Naive thymus-derived CD8-positive, alpha-beta T cell (primary cell): ENCODE results near the gene FBLN1. TPM values are rescaled to one million over a fixed set of nuclear protein-coding genes. Genes with fewer than 3 reads are reported as not detected.
"Not testable (repeated sequence)": the region's sequence is repeated elsewhere in the genome, so short reads cannot be mapped to it uniquely, and the experiment has no call there.

ENCODE experiments used
- ATAC-seq, 2 donors: fragments of 150-1000 bp; cut with Tn5 transposase in 1 of 2; sonication (Bioruptor Pico), chemical (Tn5 transposase) in 1 of 2; 1 replicate in 1 of 2; 2 replicates in 1 of 2; pipeline ENCODE4 v1.10.0; 2021; ENCODE audit warnings: mild to moderate bottlenecking in 2 of 2, moderate library complexity in 2 of 2
- POLR2A ChIA-PET: fragments of 350-600 bp; sonication (Branson Sonifier 250); formaldehyde crosslinking; loops from one replicate; lab custom pipeline; 2021; ENCODE audit warnings: antibody characterized with exemption; lab: Charles Lee
- DNase-seq, 10 donors: peaks; one replicate each; pipeline versions ENCODE4 v3.0.0 to v3.0.0-alpha.2; 2020 to 2022
- H3K27ac Mint-ChIP-seq, 10 donors: one replicate each; pipeline ENCODE4 v1.8.0; 2020 to 2022; ENCODE audit warnings: mild to moderate bottlenecking in 10 of 10, mixed read lengths in 10 of 10, moderate library complexity in 4 of 10, inconsistent platforms in 1 of 10
- H3K27me3 Mint-ChIP-seq, 5 donors: one replicate each; pipeline ENCODE4 v1.8.0; 2021 to 2022; ENCODE audit warnings: mixed read lengths in 5 of 5
- H3K36me3 Mint-ChIP-seq, 3 donors: one replicate each; pipeline ENCODE4 v1.8.0; 2020 to 2022; ENCODE audit warnings: mixed read lengths in 3 of 3, mild to moderate bottlenecking in 2 of 3, inconsistent platforms in 1 of 3
- H3K4me1 Mint-ChIP-seq, 4 donors: one replicate each; pipeline ENCODE4 v1.8.0; 2021 to 2022; ENCODE audit warnings: mixed read lengths in 4 of 4
- H3K4me3 Mint-ChIP-seq, 10 donors: one replicate each; pipeline ENCODE4 v1.8.0; 2020 to 2022; ENCODE audit warnings: mild to moderate bottlenecking in 10 of 10, mixed read lengths in 10 of 10, moderate library complexity in 6 of 10, inconsistent platforms in 1 of 10
- H3K9me3 Mint-ChIP-seq, 9 donors: one replicate each; pipeline ENCODE4 v1.8.0; 2020 to 2022; ENCODE audit warnings: mixed read lengths in 9 of 9, mild to moderate bottlenecking in 3 of 9, inconsistent platforms in 1 of 9, moderate library complexity in 1 of 9
- polyA plus RNA-seq, 3 donors: library from polyadenylated mRNA; unstranded; fragments of 300-500 nt; fragmentation: Illumina TruSeq; gene quantifications; one replicate each; pipeline ENCODE4 v1.2.3, GENCODE V29; 2021
- total RNA-seq, 8 experiments: library from RNA in 2 of 8; stranded (reverse) in 2 of 8; gene quantifications; one replicate each; pipeline ENCODE4 v1.2.3 and lab custom pipeline; 2021 to 2026

The FBLN1 gene
- total and polyA plus RNA-seq, 5 experiments from 2014 or later: not detected

- POLR2A ChIA-PET, DNase-seq, ATAC-seq, H3K36me3 Mint-ChIP-seq, H3K27ac Mint-ChIP-seq, H3K9me3 Mint-ChIP-seq, H3K27me3 Mint-ChIP-seq: not testable (repeated sequence)
- peaks cover 6 to 24% (median 18%) of the 10 kb centered on the region in 4 donors for H3K4me1 Mint-ChIP-seq
- H3K4me3 Mint-ChIP-seq: peak overlapping the region in 1 of 10 donors; percentile 45
These were observed 105.4 kb downstream of the FBLN1 start for GRCh38 chr22:45608045-45608444.

GRCh38 chr22:45608763-45609180 lies 106.1 kb downstream of the FBLN1 start:
- ATAC-seq (peak; percentile 30 to 67), DNase-seq (peak in 1 of 10 donors; percentile 7)
- peaks cover 0 to 7% (median 2%) of the 10 kb centered on the region in 5 donors for H3K27me3 Mint-ChIP-seq
- POLR2A ChIA-PET: no interaction called here
- peaks cover 6 to 19% (median 15%) of the 10 kb centered on the region in 4 donors for H3K4me1 Mint-ChIP-seq
- H3K36me3 Mint-ChIP-seq: no peaks in the 10 kb centered on the region
- peak overlapping the region in 7 of 10 donors; percentile 13 to 90 (median 71) for H3K27ac Mint-ChIP-seq
- H3K4me3 Mint-ChIP-seq: peak overlapping the region in 8 of 10 donors; percentile 11 to 63 (median 46)
- H3K9me3 Mint-ChIP-seq: no peaks in the 10 kb centered on the region

GRCh38 chr22:45612451-45612901 lies 109.8 kb downstream of the FBLN1 start:
- H3K9me3 Mint-ChIP-seq: no peaks in the 10 kb centered on the region
- no peaks in the 10 kb centered on the region for H3K36me3 Mint-ChIP-seq
- H3K27me3 Mint-ChIP-seq: peaks cover 0 to 4% (median 2%) of the 10 kb centered on the region in 5 donors
- H3K4me1 Mint-ChIP-seq: peaks cover 6 to 19% (median 15%) of the 10 kb centered on the region in 4 donors
- POLR2A ChIA-PET: no interaction called here
- ATAC-seq: peak in 1 of 2 donors; percentile 74
- peak overlapping the region in 6 of 10 donors; percentile 10 to 57 (median 28) for H3K4me3 Mint-ChIP-seq
- DNase-seq: peak in 1 of 10 donors; percentile 14
- peak overlapping the region in 7 of 10 donors; percentile 15 to 69 (median 33) for H3K27ac Mint-ChIP-seq

- Mint-ChIP-seq H3K27ac (peak overlapping the region in 6 of 10 donors; percentile 15 to 69 (median 42)), H3K9me3 (no peaks in the 10 kb centered on the region), H3K27me3 (peaks cover 0 to 4% (median 2%) of the 10 kb centered on the region in 5 donors), H3K4me3 (peak overlapping the region in 4 of 10 donors; percentile 16 to 57 (median 36)), H3K36me3 (no peaks in the 10 kb centered on the region), H3K4me1 (peaks cover 6 to 19% (median 15%) of the 10 kb centered on the region in 4 donors)
- POLR2A ChIA-PET: no interaction called here
- DNase-seq (no peak), ATAC-seq (no peak)
These were observed 110.3 kb downstream of the FBLN1 start for GRCh38 chr22:45612940-45613339.

GRCh38 chr22:45615364-45615763 lies 112.7 kb downstream of the FBLN1 start:
- POLR2A ChIA-PET: no interaction called here
- no peaks in the 10 kb centered on the region for H3K36me3 Mint-ChIP-seq
- ATAC-seq (no peak), DNase-seq (no peak)
- H3K27ac Mint-ChIP-seq: no peak overlapping the region
- H3K4me3 Mint-ChIP-seq: no peak overlapping the region
- peaks cover 0 to 5% (median 0%) of the 10 kb centered on the region in 9 donors for H3K9me3 Mint-ChIP-seq
- H3K4me1 Mint-ChIP-seq: peaks cover 0 to 10% (median 4%) of the 10 kb centered on the region in 4 donors
- peaks cover 0 to 8% (median 2%) of the 10 kb centered on the region in 5 donors for H3K27me3 Mint-ChIP-seq

- POLR2A ChIA-PET: no interaction called here
- Mint-ChIP-seq H3K9me3 (peaks cover 0 to 5% (median 0%) of the 10 kb centered on the region in 9 donors), H3K4me3 (no peak overlapping the region), H3K27me3 (peaks cover 0 to 8% (median 2%) of the 10 kb centered on the region in 5 donors), H3K27ac (no peak overlapping the region), H3K36me3 (no peaks in the 10 kb centered on the region), H3K4me1 (peaks cover 0 to 10% (median 4%) of the 10 kb centered on the region in 4 donors)
- no peak for ATAC-seq
- DNase-seq: no peak
These were observed 113.7 kb downstream of the FBLN1 start for GRCh38 chr22:45616432-45616831.

GRCh38 chr22:45617948-45618347 lies 115.3 kb downstream of the FBLN1 start:
- no peak overlapping the region for H3K4me3 Mint-ChIP-seq
- POLR2A ChIA-PET: no interaction called here
- ATAC-seq: no peak
- H3K4me1 Mint-ChIP-seq: peaks cover 0 to 3% (median 0%) of the 10 kb centered on the region in 4 donors
- no peaks in the 10 kb centered on the region for H3K36me3 Mint-ChIP-seq
- H3K9me3 Mint-ChIP-seq: peaks cover 0 to 5% (median 0%) of the 10 kb centered on the region in 9 donors
- DNase-seq: no peak
- peaks cover 0 to 8% (median 0%) of the 10 kb centered on the region in 5 donors for H3K27me3 Mint-ChIP-seq
- no peak overlapping the region for H3K27ac Mint-ChIP-seq

GRCh38 chr22:45620706-45621105 lies 118.0 kb downstream of the FBLN1 start:
- H3K4me3 Mint-ChIP-seq: no peak overlapping the region
- POLR2A ChIA-PET: no interaction called here
- DNase-seq (no peak), ATAC-seq (no peak)
- H3K27ac Mint-ChIP-seq: no peak overlapping the region
- peaks cover 0 to 3% (median 0%) of the 10 kb centered on the region in 4 donors for H3K4me1 Mint-ChIP-seq
- H3K27me3 Mint-ChIP-seq: peaks cover 0 to 8% (median 4%) of the 10 kb centered on the region in 5 donors
- peaks cover 0 to 6% (median 0%) of the 10 kb centered on the region in 3 donors for H3K36me3 Mint-ChIP-seq
- peaks cover 0 to 7% (median 2%) of the 10 kb centered on the region in 9 donors for H3K9me3 Mint-ChIP-seq

- no peak for ATAC-seq
- no peak overlapping the region for H3K4me3 Mint-ChIP-seq
- POLR2A ChIA-PET: no interaction called here
- no peak overlapping the region for H3K27ac Mint-ChIP-seq
- peaks cover 0 to 3% (median 0%) of the 10 kb centered on the region in 4 donors for H3K4me1 Mint-ChIP-seq
- no peak for DNase-seq
- peaks cover 0 to 6% (median 0%) of the 10 kb centered on the region in 3 donors for H3K36me3 Mint-ChIP-seq
- H3K9me3 Mint-ChIP-seq: peaks cover 0 to 7% (median 2%) of the 10 kb centered on the region in 9 donors
- H3K27me3 Mint-ChIP-seq: peaks cover 0 to 11% (median 4%) of the 10 kb centered on the region in 5 donors
These were observed 119.3 kb downstream of the FBLN1 start for GRCh38 chr22:45621836-45622600.

- ATAC-seq, DNase-seq, H3K36me3 Mint-ChIP-seq, H3K9me3 Mint-ChIP-seq, H3K27ac Mint-ChIP-seq, H3K4me3 Mint-ChIP-seq, H3K4me1 Mint-ChIP-seq, POLR2A ChIA-PET: not testable (repeated sequence)
- H3K27me3 Mint-ChIP-seq: peaks cover 0 to 11% (median 5%) of the 10 kb centered on the region in 5 donors
These were observed 120.9 kb downstream of the FBLN1 start for GRCh38 chr22:45623464-45624145.

GRCh38 chr22:45626198-45626651 lies 123.5 kb downstream of the FBLN1 start:
- no peak overlapping the region for H3K27ac Mint-ChIP-seq
- no peak overlapping the region for H3K4me3 Mint-ChIP-seq
- H3K36me3 Mint-ChIP-seq: peaks cover 0 to 6% (median 0%) of the 10 kb centered on the region in 3 donors
- peaks cover 6 to 33% (median 19%) of the 10 kb centered on the region in 5 donors for H3K27me3 Mint-ChIP-seq
- ATAC-seq (no peak), DNase-seq (no peak)
- H3K9me3 Mint-ChIP-seq: peaks cover 0 to 7% (median 0%) of the 10 kb centered on the region in 9 donors
- POLR2A ChIA-PET: no interaction called here
- H3K4me1 Mint-ChIP-seq: no peaks in the 10 kb centered on the region

GRCh38 chr22:45627489-45628233 lies 125.0 kb downstream of the FBLN1 start:
- peaks cover 0 to 3% (median 0%) of the 10 kb centered on the region in 4 donors for H3K4me1 Mint-ChIP-seq
- peaks cover 0 to 7% (median 0%) of the 10 kb centered on the region in 9 donors for H3K9me3 Mint-ChIP-seq
- H3K27me3 Mint-ChIP-seq: peaks cover 10 to 47% (median 33%) of the 10 kb centered on the region in 5 donors
- no peak for ATAC-seq
- H3K4me3 Mint-ChIP-seq: no peak overlapping the region
- DNase-seq: no peak
- H3K36me3 Mint-ChIP-seq: peaks cover 0 to 6% (median 0%) of the 10 kb centered on the region in 3 donors
- H3K27ac Mint-ChIP-seq: no peak overlapping the region
- POLR2A ChIA-PET: no interaction called here
